ENCODE results near the gene SOD2. TPM values are rescaled to one million over a fixed set of nuclear protein-coding genes. Genes with fewer than 3 reads are reported as not detected.

Gene SOD2
- total RNA-seq, 1 experiment from 2014 or later = 80.5 TPM

DNA sequence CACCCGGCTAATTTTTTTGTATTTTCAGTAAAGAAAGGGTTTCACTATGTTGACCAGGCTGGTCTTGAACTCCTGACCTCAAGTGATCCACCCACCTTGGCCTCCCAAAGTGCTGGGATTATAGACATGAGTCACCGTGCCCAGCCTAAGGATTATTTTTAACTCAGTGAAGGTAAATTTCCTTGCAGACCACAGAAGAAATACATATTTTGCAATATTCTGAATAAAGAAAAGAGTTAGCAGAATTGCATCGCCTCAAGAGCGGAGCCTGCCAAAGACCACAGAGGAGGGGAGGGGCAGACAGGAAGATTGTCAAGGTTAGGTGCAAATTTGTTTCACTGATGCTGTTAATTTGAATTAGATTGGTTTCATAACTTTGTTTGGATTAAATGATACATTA, 47.4 kb downstream of the SOD2 start:
- H3K23me2 ChIP-seq (ENCODE audit: insufficient read length, low read depth, low read length, poor library complexity, severe bottlenecking) = no peaks in the 10 kb centered on the region

More for the DNA sequence above, 47.4 kb downstream of the SOD2 start:
- H4K91ac ChIP-seq (ENCODE audit: insufficient read length, low read depth, low read length) = no peak overlapping the region
- H3T11ph ChIP-seq (ENCODE audit: low read length) = no peak overlapping the region
- no peak overlapping the region for H3K4me2 ChIP-seq (ENCODE audit: insufficient read depth, insufficient read length, low read length)
- no peak overlapping the region for H4K5ac ChIP-seq (ENCODE audit: insufficient read length, low read depth, low read length)
- no peak overlapping the region for H3K27ac ChIP-seq (ENCODE audit: insufficient read length, low read depth, low read length)
- H2BK15ac ChIP-seq (ENCODE audit: low read depth, low read length) = no peak overlapping the region
- H3K27me3 ChIP-seq (ENCODE audit: insufficient read depth, low read length) = no peaks in the 10 kb centered on the region
- H3K79me2 ChIP-seq (ENCODE audit: insufficient read depth, low read length) = no peaks in the 10 kb centered on the region
- no peaks in the 10 kb centered on the region for H4K20me1 ChIP-seq (ENCODE audit: control insufficient read depth, insufficient read depth, insufficient read length)
- no peaks in the 10 kb centered on the region for H3K79me1 ChIP-seq (ENCODE audit: insufficient read depth, low read depth, low read length, poor library complexity, severe bottlenecking)
- no peak overlapping the region for H2BK120ac ChIP-seq (ENCODE audit: low read depth, low read length, poor library complexity, severe bottlenecking)
- H2BK5ac ChIP-seq (ENCODE audit: insufficient read length, low read length) = no peak overlapping the region
- no peaks in the 10 kb centered on the region for H3K9me3 ChIP-seq (ENCODE audit: control insufficient read depth, low read depth, low read length)
- no peak overlapping the region for H2AK5ac ChIP-seq (ENCODE audit: insufficient read length, low read length)
- H3K18ac ChIP-seq (ENCODE audit: insufficient read length, low read depth, low read length) = no peak overlapping the region
- no peaks in the 10 kb centered on the region; a peak in 1 of 7 replicates for H3K36me3 Mint-ChIP-seq (ENCODE audit: insufficient read depth in 1 of 3, low read depth in 3 of 3)
- no peak overlapping the region for H2AFZ ChIP-seq (ENCODE audit: low read length)
- H3K9me3 Mint-ChIP-seq = peaks cover 3 to 6% of the 10 kb centered on the region in 2 experiments; a peak in 3 of 5 replicates
- no CpG with 5 or more reads among the region's 4 CpGs for WGBS (ENCODE audit: extremely low coverage, insufficient read length, low lambda C conversion rate)
- no peak overlapping the region for H3K27ac Mint-ChIP-seq
- H3K56ac ChIP-seq (ENCODE audit: insufficient read length, low read depth, low read length) = no peak overlapping the region
- H3K27me3 Mint-ChIP-seq (ENCODE audit: low read depth) = no peaks in the 10 kb centered on the region
- H3K4ac ChIP-seq (ENCODE audit: low read depth, low read length) = no peak overlapping the region
- peaks cover 5 to 6% of the 10 kb centered on the region in 2 experiments for H3K4me1 Mint-ChIP-seq
- H3K4me3 Mint-ChIP-seq = no peak overlapping the region
- H3K4me1 ChIP-seq (ENCODE audit: insufficient read depth, low read length) = no peaks in the 10 kb centered on the region
- no peak overlapping the region for H3K9ac ChIP-seq (ENCODE audit: extremely low read depth, insufficient read length, low read length)
- H3K14ac ChIP-seq (ENCODE audit: insufficient read depth, low read length) = no peak overlapping the region
- no peak overlapping the region for H3K23ac ChIP-seq (ENCODE audit: insufficient read length, low read depth, low read length)
- H4K8ac ChIP-seq (replicated peaks; ENCODE audit: insufficient read length, low read depth, low read length) = no peak overlapping the region
- DNase-seq = no peak
- TF ChIP-seq, protein P1, sequence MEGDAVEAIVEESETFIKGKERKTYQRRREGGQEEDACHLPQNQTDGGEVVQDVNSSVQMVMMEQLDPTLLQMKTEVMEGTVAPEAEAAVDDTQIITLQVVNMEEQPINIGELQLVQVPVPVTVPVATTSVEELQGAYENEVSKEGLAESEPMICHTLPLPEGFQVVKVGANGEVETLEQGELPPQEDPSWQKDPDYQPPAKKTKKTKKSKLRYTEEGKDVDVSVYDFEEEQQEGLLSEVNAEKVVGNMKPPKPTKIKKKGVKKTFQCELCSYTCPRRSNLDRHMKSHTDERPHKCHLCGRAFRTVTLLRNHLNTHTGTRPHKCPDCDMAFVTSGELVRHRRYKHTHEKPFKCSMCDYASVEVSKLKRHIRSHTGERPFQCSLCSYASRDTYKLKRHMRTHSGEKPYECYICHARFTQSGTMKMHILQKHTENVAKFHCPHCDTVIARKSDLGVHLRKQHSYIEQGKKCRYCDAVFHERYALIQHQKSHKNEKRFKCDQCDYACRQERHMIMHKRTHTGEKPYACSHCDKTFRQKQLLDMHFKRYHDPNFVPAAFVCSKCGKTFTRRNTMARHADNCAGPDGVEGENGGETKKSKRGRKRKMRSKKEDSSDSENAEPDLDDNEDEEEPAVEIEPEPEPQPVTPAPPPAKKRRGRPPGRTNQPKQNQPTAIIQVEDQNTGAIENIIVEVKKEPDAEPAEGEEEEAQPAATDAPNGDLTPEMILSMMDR (conservative IDR thresholded peaks at IDR 0.05) = no peak
- H2BK12ac ChIP-seq (ENCODE audit: insufficient read length, low read depth, low read length) = no peak overlapping the region
- no peak overlapping the region for H2BK20ac ChIP-seq (ENCODE audit: low read depth, low read length, poor library complexity, severe bottlenecking)

Other genes starting within 250 kb of the SOD2 start
- 138 and 142 TPM in 2 replicates for gene WTAP, start 34.3 kb upstream of the SOD2 start, total RNA-seq (2021)
- 155 and 156 TPM in 2 replicates for gene ACAT2, start 68.8 kb upstream of the SOD2 start, total RNA-seq (2021)
- 401 and 412 TPM in 2 replicates for gene TCP1, start 96.4 kb upstream of the SOD2 start, total RNA-seq (2021)
- gene MRPL18, start 97.2 kb upstream of the SOD2 start, total RNA-seq (2021) = 87.4 and 88.8 TPM in 2 replicates
- not detected in 2 replicates for gene PNLDC1, start 107.0 kb upstream of the SOD2 start, total RNA-seq (2021)
- gene MAS1, start 197.7 kb upstream of the SOD2 start, total RNA-seq (2021) = 0.02 TPM in 2 replicates

Data from H9 (cell line).